ENCODE measurements around the gene AFF1. TPM values are rescaled to one million over a fixed set of nuclear protein-coding genes. Genes with fewer than 3 reads are reported as not detected.
"Not testable (repeated sequence)": the region's sequence is repeated elsewhere in the genome, so short reads cannot be mapped to it uniquely, and the experiment has no call there.

Gene AFF1
- total RNA-seq, 4 donors from 2014 or later: 59.7 to 78.1 (median 65.9) TPM

DNA sequence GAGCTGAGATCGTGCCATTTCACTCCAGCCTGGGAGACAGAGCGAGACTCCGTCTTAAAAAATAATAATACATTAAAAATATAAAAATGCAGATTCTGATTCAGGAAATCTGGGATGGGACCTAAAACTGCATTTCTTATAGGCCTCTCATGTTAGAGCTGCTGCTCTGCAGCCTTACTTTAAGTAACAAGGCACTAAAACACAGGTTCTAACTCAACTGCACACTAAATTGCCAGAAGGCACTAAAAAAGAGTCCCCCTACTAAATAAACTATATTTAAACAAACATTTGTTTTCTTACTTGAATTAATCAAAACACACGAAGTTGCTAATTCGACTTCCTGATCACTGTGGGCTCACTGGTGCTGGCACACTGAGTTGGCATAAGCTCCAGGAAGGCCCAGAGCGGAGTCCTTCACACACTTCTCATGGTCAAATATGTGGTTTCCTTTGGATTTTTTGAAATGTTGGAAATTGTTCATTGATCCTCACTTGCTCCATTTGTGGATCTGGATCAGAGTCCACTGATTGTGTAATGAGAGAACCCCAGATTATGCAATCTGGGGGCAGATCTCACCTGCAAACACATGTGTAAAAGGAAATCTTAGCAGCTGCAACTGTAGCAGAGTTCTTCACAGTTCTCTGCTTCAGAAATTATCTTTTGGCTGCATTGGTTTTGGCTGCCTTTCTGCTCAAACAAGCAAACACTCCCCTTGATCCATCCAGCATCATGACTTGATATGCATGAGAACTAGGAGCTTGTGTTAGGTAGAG is 59.3 kb downstream of the AFF1 start:
- no peak for ATAC-seq
- Histone ChIP-seq H3K4me1 (peaks cover 0 to 17% (median 3%) of the 10 kb centered on the region in 3 donors), H3K9me3 (no peaks in the 10 kb centered on the region), H3K27me3 (no peaks in the 10 kb centered on the region), H3K27ac (no peak overlapping the region), H3K36me3 (no peaks in the 10 kb centered on the region), H3K4me3 (no peak overlapping the region)
- TF ChIP-seq POLR2AphosphoS5 (IDR thresholded peaks at IDR 0.05): no peak
- TF ChIP-seq EP300 (IDR thresholded peaks at IDR 0.05): no peak
- TF ChIP-seq, protein P1, sequence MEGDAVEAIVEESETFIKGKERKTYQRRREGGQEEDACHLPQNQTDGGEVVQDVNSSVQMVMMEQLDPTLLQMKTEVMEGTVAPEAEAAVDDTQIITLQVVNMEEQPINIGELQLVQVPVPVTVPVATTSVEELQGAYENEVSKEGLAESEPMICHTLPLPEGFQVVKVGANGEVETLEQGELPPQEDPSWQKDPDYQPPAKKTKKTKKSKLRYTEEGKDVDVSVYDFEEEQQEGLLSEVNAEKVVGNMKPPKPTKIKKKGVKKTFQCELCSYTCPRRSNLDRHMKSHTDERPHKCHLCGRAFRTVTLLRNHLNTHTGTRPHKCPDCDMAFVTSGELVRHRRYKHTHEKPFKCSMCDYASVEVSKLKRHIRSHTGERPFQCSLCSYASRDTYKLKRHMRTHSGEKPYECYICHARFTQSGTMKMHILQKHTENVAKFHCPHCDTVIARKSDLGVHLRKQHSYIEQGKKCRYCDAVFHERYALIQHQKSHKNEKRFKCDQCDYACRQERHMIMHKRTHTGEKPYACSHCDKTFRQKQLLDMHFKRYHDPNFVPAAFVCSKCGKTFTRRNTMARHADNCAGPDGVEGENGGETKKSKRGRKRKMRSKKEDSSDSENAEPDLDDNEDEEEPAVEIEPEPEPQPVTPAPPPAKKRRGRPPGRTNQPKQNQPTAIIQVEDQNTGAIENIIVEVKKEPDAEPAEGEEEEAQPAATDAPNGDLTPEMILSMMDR (IDR thresholded peaks at IDR 0.05): no peak
- no peak for TF ChIP-seq POLR2A (IDR thresholded peaks at IDR 0.05)
- WGBS, 2 donors (ENCODE audit: low coverage in 1 of 2): 85 to 100% methylated on average over 3 to 6 of the region's 6 CpGs

DNA sequence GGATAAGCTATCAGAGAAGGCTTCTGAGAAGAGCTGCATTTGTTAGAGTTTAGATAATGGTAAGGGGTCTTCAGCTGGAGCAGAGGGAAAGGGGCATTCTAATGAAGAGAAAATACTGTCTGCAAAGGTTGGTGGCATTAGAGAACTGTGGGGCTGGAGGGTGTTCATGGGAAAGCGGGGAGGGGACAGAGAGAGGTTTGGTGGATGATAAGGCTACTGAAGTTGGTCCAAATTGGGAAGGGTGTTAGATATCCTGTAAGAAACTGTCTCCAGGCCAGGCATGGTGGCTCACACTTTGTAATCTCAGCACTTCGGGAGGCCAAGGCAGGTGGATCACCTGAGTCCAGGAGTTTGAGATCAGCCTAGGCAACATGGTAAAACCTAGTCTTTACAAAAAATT is 59.9 kb downstream of the AFF1 start:
- no peak for ATAC-seq
- Histone ChIP-seq H3K4me3 (no peak overlapping the region), H3K27ac (no peak overlapping the region), H3K36me3 (no peaks in the 10 kb centered on the region), H3K4me1 (peaks cover 0 to 23% (median 4%) of the 10 kb centered on the region in 3 donors), H3K27me3 (no peaks in the 10 kb centered on the region), H3K9me3 (no peaks in the 10 kb centered on the region)
- TF ChIP-seq POLR2A (IDR thresholded peaks at IDR 0.05): no peak
- TF ChIP-seq, protein P1 (IDR thresholded peaks at IDR 0.05): no peak
- TF ChIP-seq POLR2AphosphoS5 (IDR thresholded peaks at IDR 0.05): no peak
- no peak for TF ChIP-seq EP300 (IDR thresholded peaks at IDR 0.05)
- 87 to 100% methylated on average over 2 of the region's 2 CpGs for WGBS, 2 donors (ENCODE audit: low coverage in 1 of 2)

DNA sequence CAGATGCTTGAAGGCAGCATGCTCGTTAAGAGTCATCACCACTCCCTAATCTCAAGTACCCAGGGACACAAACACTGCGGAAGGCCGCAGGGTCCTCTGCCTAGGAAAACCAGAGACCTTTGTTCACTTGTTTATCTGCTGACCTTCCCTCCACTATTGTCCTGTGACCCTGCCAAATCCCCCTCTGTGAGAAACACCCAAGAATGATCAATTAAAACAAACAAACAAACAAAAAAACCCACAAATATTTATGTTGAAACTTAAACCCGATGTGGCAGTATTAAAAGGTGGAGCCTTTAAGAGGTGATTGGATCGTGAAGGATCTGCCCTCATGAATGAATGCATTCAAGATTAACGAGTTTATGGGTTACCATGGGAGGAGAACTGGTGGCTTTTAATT is 61.7 kb downstream of the AFF1 start:
- H3K27ac ChIP-seq, H3K9me3 ChIP-seq, H3K4me3 ChIP-seq, ATAC-seq, H3K27me3 ChIP-seq, H3K36me3 ChIP-seq: not testable (repeated sequence)
- 85 to 90% methylated on average over 3 of the region's 6 CpGs for WGBS, 2 donors (ENCODE audit: low coverage in 1 of 2)
- H3K4me1 ChIP-seq: peaks cover 2 to 36% (median 9%) of the 10 kb centered on the region in 3 donors

DNA sequence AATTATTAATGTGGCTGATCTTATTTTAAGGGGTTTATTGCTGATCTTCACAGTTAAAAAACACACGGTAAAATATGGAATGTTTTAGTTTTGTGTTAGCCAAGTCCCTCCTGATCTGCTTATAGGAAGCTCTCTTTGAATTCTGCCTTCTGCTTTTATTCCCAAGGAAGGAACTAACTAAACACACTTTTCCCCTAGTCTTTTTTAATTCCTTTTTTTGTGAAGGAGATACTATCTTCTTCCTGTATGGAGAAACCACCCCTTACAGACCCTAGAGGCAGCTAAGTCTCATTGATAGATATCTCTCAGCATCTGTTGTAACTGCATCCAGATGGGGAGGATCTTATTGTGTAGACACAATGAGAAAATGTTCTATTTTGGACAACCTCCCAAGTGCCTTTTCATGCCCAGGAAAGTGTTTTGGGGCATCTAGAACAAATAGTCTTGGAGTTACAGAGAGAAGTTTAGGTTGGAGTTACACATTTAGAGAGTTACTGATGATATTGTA is 64.4 kb downstream of the AFF1 start:
- Histone ChIP-seq H3K4me3 (no peak overlapping the region), H3K4me1 (peaks cover 2 to 26% (median 9%) of the 10 kb centered on the region in 3 donors), H3K27ac (peak overlapping the region in 3 of 4 donors; percentile 48 to 54 (median 52)), H3K36me3 (no peaks in the 10 kb centered on the region), H3K27me3 (no peaks in the 10 kb centered on the region), H3K9me3 (no peaks in the 10 kb centered on the region)
- TF ChIP-seq EP300 (IDR thresholded peaks at IDR 0.05): no peak
- no peak for ATAC-seq
- WGBS, 2 donors (ENCODE audit: low coverage in 1 of 2): 25 to 36% methylated on average over 1 of the region's 1 CpG

DNA sequence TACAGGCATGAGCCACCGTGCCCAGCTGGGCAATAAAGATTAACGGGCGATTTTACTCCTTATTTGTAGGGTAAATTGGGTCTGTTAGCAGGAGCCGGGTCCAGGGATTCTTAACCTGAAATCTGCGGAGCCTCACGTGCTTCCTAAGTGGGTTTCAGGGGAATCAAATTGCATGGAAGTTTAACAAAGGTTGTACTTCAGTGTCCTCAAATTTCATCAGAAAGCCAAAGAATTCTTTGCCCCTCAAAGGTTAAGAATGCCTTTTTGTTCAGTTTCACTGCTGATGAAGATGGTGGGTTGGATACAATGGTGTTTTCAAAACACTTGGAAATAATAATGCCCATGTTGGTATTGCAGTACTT is 67.9 kb downstream of the AFF1 start:
- peaks cover 2 to 38% (median 11%) of the 10 kb centered on the region in 3 donors for H3K4me1 ChIP-seq
- H3K9me3 ChIP-seq: no peaks in the 10 kb centered on the region
- no peak for ATAC-seq
- H3K36me3 ChIP-seq: no peaks in the 10 kb centered on the region
- H3K27ac ChIP-seq: no peak overlapping the region
- no peaks in the 10 kb centered on the region for H3K27me3 ChIP-seq
- TF ChIP-seq, protein P1 (IDR thresholded peaks at IDR 0.05): no peak
- TF ChIP-seq POLR2A (IDR thresholded peaks at IDR 0.05) (no peak), POLR2AphosphoS5 (IDR thresholded peaks at IDR 0.05) (no peak), EP300 (IDR thresholded peaks at IDR 0.05) (no peak)
- WGBS, 2 donors (ENCODE audit: low coverage in 1 of 2): 77 to 93% methylated on average over 5 to 6 of the region's 6 CpGs
- no peak overlapping the region for H3K4me3 ChIP-seq

DNA sequence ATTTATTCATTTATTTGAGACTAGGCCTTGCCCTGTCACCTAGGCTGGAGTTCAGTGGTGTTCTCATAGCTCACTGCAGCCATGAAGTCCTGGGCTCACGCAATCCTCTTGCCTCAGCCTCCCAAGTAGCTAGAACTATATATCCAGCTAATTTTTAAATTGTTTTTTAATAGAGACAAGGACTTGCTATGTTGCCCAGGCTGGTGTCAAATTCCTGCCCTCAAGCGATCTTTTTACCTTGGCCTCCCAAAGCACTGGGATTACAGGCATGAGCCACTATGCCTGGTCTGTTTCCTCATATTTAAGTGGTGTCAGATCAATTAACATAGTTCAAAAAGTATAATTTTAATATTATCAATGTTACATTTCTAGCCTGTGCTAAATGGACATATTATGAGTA is 68.5 kb downstream of the AFF1 start:
- no peak for ATAC-seq
- TF ChIP-seq POLR2A (IDR thresholded peaks at IDR 0.05) (no peak), POLR2AphosphoS5 (IDR thresholded peaks at IDR 0.05) (no peak), EP300 (IDR thresholded peaks at IDR 0.05) (no peak)
- TF ChIP-seq, protein P1 (IDR thresholded peaks at IDR 0.05): no peak
- peaks cover 2 to 40% (median 11%) of the 10 kb centered on the region in 3 donors for H3K4me1 ChIP-seq
- H3K4me3 ChIP-seq: no peak overlapping the region
- 95% methylated on average over 2 of the region's 2 CpGs for WGBS, 2 donors (ENCODE audit: low coverage in 1 of 2)
- no peaks in the 10 kb centered on the region for H3K36me3 ChIP-seq
- no peaks in the 10 kb centered on the region for H3K9me3 ChIP-seq
- no peaks in the 10 kb centered on the region for H3K27me3 ChIP-seq
- no peak overlapping the region for H3K27ac ChIP-seq

Data from gastroesophageal sphincter (tissue), 4 donors.